ENCODE results near the gene HDC.
A peak's percentile ranks its signal among the peaks of the same experiment; 100 is the strongest.

The HDC gene, protein sequence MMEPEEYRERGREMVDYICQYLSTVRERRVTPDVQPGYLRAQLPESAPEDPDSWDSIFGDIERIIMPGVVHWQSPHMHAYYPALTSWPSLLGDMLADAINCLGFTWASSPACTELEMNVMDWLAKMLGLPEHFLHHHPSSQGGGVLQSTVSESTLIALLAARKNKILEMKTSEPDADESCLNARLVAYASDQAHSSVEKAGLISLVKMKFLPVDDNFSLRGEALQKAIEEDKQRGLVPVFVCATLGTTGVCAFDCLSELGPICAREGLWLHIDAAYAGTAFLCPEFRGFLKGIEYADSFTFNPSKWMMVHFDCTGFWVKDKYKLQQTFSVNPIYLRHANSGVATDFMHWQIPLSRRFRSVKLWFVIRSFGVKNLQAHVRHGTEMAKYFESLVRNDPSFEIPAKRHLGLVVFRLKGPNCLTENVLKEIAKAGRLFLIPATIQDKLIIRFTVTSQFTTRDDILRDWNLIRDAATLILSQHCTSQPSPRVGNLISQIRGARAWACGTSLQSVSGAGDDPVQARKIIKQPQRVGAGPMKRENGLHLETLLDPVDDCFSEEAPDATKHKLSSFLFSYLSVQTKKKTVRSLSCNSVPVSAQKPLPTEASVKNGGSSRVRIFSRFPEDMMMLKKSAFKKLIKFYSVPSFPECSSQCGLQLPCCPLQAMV

DNA sequence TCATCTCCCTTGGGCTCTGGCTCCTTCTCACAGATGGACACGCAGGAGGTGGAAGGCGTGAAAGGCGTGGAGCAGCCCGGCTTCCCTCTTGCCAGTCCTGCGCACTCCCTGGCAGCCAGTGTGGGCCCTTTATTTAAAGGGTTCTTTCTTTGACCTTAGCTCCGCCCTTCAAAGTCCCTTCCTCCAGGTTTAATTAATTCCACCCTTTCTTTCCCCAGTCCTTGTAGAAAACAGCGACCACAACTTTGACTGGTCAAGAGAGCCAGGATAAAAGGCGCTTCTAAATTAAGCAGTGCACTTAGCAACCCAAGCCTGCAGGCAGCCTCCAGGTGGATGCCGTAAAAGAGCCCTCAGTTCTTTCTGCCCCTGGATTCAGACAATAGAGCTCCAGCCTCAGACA is at the start of gene HDC:
Gene HDC, minus strand, starts transcription at position 107 of the 400 bp plus-strand sequence. Its CDS starts 103 bp downstream, at position 4.
- DNase-seq = no peak

DNA sequence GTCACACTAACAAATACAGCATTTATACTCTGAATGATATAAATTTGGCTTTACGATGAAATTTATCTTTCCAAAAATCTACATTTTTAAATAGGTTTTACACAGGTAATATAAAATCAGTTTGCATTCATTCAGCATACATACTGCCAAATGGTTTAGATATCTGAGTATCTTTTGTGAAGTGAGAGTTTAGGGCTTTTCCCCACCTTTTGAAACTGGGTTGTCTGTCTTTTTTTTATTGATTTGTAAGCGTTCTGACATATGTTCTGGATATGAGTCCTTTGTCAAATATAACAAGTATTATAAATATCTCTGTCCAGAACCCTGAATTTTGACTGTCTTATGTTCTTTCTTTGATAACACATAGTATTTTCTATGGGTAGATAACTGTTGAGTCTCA is 47.1 kb upstream of the HDC start:
- DNase-seq = no peak

DNA sequence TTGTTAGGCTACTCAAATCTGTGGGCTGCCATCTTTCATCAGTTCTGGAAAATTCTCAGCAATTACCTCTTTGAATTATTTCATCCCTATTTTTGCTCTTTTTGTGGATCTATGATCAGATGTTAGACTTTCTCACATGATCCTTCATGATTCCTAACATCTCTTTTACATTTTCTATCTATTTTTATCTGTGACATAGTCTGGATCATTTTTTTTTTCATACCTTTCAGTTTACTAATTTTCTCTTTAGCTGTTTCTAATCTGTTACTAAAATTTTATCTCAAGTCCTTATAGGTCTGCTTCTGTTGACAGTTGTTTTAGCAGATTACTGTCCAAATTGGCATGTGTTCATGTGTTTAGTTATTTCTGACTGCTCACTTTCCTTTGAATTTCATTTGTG is 42.3 kb upstream of the HDC start:
- DNase-seq = no peak

DNA sequence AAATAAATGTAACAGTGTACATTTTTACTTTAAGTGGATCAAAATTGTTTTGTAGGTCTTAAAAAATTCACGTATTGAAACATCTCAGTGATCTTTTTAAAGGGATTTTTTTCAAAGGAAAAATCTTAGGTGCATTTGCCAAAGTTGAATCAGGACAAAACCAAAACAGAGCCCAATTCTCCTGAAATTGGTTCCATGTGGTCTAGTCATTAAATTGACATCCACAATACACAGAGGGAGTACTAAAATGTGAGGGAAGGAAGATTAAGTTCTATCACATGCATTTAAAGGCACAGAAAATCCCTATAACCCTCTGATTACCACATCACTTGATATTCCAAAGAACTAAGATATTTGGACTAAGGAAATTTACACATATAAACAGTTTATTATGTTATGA is 39.3 kb upstream of the HDC start:
- no peak for DNase-seq

DNA sequence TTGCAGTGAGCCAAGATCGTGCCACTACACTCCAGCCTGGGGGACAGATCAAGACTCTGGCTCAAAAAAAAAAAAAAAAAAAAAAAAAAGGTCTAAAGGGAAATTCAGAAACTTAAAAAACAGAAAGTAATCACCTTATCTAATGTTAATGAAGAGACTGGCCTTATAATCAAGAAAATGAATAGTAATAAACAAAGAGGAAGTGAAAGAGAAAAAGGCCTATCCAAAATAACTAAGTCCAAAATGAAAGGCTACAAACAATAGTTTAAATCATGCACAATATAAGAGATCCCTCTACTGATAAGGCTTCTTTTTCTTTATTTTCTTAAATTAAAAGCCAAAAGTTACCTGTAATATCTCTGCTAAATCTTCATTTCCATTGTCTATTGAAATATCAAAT is 37.1 kb upstream of the HDC start:
- DNase-seq = no peak

DNA sequence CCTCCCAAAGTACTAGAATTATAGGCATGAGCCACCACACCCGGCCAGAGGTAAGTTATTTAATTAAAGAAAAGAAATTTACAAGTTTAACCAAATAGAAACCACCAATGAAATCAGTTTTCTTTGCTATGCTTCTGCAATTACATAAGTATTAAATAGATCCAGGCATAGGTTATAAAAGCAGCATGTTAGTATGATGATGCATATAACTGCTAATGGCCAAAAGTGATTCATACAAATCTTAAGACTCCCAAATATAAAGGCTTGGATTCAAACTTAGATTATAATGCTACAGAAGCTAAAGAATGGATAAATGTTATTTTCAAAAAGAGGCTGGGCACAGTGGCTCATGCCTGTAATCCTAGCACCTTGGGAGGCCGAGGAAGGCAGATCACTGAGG is 32.8 kb upstream of the HDC start:
- no peak for DNase-seq

DNA sequence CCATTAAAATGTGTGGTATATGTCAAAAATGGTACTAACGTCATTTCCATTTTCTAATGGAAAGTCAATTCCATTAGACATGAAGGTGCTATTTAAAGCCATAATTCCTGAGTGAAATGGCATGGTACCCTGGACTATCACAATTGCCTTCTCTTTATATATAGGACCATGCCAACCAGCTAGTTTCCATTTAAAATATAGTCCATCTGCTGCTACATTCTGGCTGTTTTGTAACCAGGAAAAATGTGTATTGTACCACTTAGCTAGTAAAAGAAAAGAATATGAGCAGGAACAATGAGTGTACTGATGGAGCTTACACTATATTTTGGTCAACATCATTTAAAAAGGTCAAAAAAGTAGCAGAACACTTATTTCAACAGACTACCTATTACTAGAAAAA is 30.4 kb upstream of the HDC start:
- no peak for DNase-seq

DNA sequence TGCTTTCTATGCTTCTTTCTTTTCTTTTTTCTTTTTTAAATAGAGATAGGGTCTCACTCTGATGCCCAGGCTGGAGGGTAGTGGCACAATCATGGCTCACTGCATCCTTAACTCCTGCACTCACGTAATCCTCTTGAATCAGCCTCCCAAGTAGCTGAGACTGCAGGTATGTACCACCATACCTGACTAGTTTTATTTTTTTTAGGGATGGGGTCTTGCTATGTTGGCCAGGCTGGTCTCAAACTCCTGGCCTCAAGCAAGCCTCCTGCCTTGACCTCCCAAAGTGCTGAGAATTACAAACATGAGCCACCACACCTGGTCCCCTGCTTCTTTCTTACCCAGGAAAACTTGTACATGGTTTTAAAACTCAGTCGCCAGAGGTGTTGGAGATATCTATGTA is 24.2 kb upstream of the HDC start:
- DNase-seq = no peak

DNA sequence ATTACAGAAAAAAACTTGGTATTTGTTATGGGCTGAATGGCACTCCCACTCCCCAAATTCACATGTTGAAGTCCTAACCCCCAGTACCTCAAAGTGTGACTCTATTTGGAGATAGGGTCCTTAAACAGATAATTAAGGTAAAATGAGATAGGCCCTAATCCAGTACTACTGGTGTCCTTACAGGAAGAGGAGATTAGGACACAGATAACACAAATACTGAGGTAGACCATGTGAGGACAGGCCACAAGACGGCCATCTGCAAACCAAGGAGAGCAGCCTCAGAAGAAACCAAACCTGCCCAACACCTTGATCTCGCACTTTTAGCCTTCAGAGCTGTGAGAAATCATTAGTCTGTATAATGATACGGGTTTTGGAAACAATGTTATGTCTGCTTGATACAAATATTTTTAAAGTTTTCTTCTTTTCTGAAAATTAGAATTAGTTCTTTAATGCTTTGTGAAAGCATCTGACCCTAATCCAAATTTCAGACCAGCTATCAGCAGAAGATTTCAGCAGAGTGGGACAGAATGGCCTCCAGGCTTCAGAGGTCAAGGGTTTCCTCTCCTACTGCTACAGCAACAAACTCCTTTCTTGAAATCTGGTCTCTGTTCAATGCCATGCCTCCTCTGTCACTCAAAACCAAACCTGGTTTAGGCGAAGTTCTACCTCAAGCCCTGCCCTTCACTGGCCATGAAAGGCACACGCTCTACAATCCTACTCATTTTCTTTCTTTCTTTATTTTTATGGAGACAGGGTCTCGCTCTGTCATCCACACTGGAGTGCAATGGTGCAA is 22.0 kb upstream of the HDC start:
- no peak for DNase-seq

DNA sequence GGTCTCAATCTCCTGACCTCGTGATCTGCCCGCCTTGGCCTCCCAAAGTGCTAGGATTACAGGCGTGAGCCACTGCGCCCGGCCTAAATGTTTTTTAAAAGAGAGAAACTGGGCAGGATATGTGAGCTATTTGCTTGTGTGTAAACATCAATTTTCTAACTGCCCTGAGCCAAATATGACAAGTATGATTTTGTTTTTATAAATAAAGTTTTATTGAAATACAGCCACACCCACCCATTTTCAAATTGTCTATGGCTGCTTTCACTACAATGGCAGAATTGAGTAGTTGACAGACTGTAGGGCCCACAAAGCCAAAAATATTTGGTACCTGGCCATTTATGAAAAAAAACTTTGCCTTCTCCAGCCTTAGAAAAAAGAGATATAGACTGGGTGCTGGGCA is 15.9 kb upstream of the HDC start:
- DNase-seq = no peak

DNA sequence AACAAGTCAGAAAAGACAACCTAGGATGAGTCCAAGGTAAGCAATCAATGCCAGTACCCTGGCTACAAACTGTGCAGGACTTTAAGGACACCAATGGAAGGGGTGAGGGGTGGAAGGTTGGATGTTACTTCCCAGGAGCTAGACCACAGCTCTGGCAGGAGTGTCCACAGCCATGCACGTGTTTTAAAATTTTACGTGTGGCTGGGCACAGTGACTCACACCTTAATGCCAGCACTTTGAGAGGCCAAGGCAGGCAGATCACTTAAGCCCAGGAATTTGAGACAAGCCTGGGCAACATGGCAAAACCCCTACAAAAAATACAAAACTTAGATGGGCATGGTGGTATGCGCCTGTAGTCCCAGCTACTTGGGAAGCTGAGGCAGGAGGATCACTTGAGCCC is 14.7 kb upstream of the HDC start:
- no peak for DNase-seq

DNA sequence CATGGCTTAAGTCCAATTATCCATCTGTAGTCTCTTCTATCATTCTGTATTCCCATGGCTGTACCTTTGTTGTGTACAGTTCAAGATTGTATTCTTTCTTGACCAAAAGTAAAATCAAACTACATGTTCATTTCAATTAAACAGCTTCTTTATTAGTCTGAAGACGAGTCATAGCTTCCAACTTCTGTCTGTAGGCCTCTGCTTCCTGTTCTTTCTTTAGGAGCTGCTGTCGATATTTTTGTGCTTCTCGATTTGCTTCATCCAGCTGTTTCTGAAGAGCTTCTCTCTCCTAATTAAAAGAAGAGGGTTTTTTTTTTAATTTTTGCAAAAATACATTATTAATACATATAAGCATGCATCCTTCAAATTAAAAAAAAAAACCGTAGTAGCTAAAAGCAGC is 13.0 kb upstream of the HDC start:
- DNase-seq = no peak

DNA sequence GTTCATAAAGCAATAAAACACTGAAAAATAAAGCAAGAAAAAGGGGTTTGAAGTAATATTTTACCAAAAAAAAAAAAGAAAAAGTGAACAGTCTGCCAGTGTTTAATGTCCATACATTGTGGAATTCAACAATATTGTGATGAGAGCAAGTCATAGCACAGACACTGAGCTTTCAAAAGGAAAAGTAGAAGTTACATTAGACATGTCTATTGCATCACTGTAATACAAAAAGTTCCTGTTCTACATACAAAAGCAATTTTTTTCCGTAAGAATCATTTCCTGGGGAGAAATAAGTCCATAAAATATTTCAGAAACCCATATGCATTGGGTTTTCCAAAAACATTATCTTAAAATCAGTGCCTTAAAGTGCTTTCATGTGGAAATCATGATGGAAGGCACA is 11.8 kb upstream of the HDC start:
- no peak for DNase-seq

DNA sequence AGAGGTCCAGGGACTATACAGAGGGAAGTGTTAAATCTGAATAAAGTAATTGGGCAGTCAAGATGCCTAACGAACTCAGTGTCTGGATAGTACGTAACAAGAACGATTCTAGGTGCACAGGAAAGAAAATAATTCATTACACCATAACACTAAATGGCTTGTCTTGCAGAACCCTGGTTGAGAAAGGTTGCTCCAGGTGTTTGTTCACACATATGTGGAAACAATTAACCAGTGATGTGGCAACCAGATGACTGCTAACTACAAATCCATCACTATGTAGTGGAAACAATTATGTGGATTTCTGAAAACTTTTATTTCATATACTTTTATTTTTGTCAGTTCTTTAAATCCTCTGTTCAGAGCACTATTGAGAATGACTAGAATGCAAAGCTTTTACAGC is 10.4 kb upstream of the HDC start:
- no peak for DNase-seq

DNA sequence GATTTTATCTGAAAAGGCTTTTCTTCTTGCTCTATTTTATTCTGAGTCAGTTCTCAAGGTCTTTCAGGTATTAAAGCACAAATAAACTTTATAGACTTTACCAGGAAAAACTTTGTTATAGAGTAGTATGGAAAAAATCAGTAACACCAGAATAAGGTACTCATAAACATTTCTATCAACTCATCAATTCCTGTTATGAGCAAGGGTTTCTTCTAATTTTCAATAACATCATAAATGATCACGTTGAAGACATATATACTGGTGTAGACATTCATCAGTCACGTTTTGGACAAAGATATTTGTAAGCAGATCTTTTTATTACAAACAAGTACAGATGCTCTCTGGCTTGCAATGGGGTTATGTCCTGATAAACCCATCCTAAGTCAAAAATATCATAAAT is 9.6 kb upstream of the HDC start:
- DNase-seq = no peak

DNA sequence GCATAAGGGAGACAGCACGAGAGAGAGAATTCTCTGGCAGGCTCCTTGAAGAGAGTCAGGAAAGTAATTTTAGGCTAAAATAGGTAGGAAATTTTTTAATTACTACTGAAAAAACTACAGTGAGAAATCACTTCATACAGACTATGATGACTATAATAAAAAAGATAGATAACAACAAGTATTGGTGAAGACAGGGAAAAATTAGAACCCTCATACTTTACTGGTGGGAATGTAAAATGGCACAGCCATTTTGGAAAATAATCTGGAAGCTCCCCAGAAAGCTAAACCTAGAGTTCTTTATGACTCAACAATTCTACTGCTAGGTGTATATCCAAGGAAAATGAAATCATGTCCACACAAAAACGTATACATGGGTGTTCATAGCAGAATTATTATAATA is 2.1 kb upstream of the HDC start:
- DNase-seq = no peak

DNA sequence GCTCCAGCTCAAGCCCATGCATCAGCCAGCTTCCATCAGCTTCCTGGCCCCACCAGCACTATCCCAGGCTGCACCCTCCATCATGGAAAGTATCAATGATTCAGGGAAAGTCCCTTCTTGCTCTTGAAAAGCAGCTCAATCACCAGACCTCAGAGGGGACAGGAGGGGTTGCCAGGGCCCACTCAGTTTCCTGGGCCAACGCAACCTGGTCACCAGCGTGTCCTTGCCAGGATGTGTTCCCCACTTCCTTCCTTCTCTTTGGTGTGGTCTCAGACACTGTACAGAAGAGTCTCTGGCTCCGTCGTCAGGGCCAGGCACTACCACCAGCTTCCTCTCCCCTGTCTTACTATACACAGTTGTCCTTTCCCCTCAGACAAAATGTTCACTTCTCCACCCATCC is 3.0 kb downstream of the HDC start:
- peak; percentile 48 to 67 for DNase-seq

DNA sequence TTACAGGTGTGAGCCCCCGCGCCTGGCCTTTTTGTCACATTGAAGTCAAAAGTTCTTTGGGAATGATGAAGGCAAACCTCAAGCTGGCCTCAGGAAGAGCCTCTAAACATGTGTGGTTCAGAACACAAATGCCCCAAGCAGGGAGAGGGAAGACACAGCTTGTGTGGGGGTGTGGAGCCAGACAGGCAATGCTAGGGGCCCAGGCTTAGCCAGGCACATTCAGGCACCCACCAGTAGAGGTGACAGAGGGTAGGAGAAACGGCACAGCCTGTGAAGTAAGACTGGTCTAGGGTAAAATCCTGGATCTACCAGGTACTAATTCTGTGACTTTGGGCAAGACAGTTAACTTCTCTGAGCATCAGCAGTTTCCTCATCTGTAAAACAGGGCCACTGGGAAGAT is 3.5 kb downstream of the HDC start:
- peak in 1 of 2 experiments; percentile 26 for DNase-seq

DNA sequence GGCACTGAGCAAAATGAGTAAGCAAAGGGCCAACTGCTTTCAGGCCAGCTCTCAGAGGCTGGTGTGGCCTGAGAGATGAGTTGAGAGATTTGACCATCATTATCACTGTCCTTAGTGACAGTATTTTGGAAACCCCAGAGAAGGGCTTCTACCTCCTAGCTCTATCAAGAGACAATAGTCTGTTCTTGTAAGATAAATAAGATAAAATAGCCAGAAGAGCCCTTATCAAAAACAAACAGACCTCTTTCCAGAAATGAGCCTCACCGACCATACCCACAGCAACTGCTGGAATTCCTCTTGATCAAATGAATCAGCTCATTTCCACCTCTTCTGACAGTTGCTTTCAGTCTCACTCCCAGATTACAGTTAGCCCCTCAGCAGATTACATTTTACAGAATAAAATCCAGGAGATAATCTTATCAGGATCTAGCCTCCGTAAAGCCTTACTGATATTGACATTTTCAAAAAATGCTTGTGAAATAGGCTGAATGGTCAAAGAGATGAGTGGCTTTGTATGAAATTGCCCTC is 4.5 kb downstream of the HDC start:
- no peak for DNase-seq

DNA sequence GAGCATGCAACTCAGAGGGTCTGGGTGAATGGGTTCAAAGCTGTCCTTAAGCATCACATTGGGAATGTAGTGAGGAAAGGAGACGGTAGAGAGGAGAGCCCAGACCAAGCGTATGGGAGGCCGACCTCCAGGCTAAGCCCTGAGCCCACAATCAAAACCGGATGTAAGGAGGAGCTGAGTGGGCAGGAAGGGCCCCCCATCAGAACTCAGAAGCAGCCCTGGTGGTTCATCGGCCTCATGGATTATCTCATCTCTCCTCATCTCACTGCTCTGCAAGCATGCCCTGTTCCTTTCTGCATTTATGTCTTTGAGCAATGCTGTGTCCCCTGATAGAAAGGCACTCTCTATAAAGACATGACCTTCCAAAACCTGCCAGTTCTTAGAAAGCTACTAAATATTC is 6.2 kb downstream of the HDC start:
- no peak for DNase-seq

DNA sequence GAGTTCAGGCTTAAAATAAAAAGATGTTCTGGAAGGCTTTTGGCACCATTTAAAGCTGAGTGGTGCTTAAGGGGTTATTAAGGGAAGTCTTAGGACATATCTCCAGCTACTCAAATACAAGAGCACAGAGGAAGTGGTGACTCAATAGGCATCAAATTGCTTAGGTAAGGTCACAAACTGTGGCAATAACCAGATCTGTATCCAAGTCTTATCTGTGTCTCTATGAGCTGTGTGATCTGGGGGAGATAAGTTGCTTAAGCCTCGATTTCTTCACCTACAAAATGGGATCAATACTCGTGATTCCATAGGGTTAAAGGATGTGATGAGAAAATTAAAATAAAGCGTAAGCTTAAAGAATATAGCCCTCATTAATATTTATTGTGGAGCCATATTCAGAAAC is 7.6 kb downstream of the HDC start:
- DNase-seq = no peak

DNA sequence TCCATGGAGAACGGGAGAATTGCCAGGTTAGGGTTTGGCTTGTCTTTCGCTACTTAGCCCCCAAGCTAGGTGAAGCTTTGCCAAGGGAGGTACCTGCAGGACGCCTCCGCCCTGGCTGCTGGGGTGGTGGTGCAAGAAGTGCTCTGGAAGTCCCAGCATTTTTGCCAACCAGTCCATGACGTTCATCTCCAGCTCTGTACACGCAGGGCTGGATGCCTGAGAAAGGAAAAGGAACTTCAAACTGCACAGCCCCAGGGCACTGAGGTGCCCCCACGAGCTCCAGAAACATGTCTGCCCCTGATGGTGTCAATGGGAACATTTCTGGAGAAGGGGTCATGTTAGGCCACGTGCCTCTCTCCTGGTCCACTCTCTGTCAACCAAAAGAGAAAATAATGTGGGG is 8.2 kb downstream of the HDC start:
- DNase-seq = no peak

DNA sequence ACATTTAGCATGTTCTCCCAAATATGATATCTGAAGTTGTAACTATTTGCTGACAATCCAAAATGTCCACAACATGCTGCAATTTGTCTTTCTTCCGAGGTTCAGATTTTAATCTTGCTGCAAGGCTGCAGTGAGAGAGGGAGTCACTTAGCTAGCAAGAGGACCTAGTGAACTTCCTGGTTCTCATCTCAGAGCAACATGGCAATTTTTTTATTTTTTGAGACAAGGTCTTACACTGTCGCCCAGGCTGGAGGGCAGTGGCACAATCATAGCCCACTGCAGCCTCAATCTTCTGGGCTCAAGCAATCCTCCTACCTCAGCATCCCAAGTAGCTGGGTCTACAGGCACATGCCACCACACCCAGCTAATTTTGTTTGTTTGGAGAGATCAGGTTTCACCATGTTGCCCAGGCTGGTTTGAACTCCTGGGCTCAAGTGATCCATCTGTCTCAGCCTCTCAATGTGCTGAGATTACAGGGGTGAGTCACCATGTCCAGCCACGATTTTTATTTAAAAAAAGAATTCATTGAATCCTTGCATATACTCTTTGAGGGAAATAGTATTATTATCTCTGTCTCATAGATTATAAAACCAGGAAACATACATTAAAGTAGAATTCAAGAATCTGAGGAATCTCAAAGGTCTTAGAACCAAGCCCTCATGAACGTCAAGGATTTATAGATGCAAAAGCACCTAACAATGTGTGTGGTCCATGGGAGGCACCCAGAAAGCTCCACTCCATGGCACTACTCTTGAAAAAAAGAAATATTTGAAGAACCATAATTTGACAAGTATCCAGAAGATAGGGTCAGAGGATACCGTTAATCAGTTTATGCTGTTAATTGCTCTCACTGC is 9.1 kb downstream of the HDC start:
- DNase-seq = no peak

Data from activated CD4-positive, alpha-beta T cell treated with anti-CD3 and anti-CD28 coated beads, Interleukin-2, amount 50 U/mL, for 48 hours (primary cell).